H9 (cell line): ENCODE data around the gene ZNF680. TPM values are rescaled to one million over a fixed set of nuclear protein-coding genes. Genes with fewer than 3 reads are reported as not detected.

Experiments
- DNase-seq: peaks from one replicate; pipeline ENCODE4 v3.0.0-alpha.2; 2017
- H2AFZ ChIP-seq: one replicate; pipeline ENCODE4 v1.6.1; 2013; ENCODE audit warnings: mild to moderate bottlenecking, low read length, control low read depth, moderate library complexity
- H2AK5ac ChIP-seq: 2 replicates; pipeline ENCODE4 v1.6.1; 2013; ENCODE audit warnings: low read length, control low read depth, mixed read lengths; ENCODE audit not compliant: insufficient read length
- H2BK120ac ChIP-seq: one replicate; pipeline ENCODE4 v1.6.1; 2013; ENCODE audit warnings: low read depth, mild to moderate bottlenecking, low read length, control low read depth, inconsistent platforms; ENCODE audit not compliant: poor library complexity, severe bottlenecking
- H2BK12ac ChIP-seq: 2 replicates; pipeline ENCODE4 v1.6.1; 2013; ENCODE audit warnings: low read length, control low read depth, mixed read lengths, low read depth; ENCODE audit not compliant: insufficient read length
- H2BK15ac ChIP-seq: 2 replicates; pipeline ENCODE4 v1.6.1; 2013; ENCODE audit warnings: low read depth, low read length, control low read depth
- H2BK20ac ChIP-seq: one replicate; pipeline ENCODE4 v1.6.1; 2013; ENCODE audit warnings: low read depth, mild to moderate bottlenecking, low read length, control low read depth, inconsistent platforms; ENCODE audit not compliant: poor library complexity, severe bottlenecking
- H2BK5ac ChIP-seq: 2 replicates; pipeline ENCODE4 v1.6.1; 2013; ENCODE audit warnings: low read length, control low read depth, mixed read lengths; ENCODE audit not compliant: insufficient read length
- H3K14ac ChIP-seq: 2 replicates; pipeline ENCODE4 v1.6.1; 2013; ENCODE audit warnings: low read length, control low read depth; ENCODE audit not compliant: insufficient read depth
- H3K18ac ChIP-seq: 2 replicates; pipeline ENCODE4 v1.6.1; 2013; ENCODE audit warnings: low read depth, mild to moderate bottlenecking, mixed read lengths, low read length, control low read depth; ENCODE audit not compliant: insufficient read length
- H3K23ac ChIP-seq: 2 replicates; pipeline ENCODE4 v1.6.1; 2013; ENCODE audit warnings: low read length, control low read depth, mixed read lengths, low read depth; ENCODE audit not compliant: insufficient read length
- H3K23me2 ChIP-seq: 2 replicates; pipeline ENCODE4 v1.6.1; 2013; ENCODE audit warnings: low read depth, mild to moderate bottlenecking, mixed read lengths, low read length, control low read depth; ENCODE audit not compliant: insufficient read length, poor library complexity, severe bottlenecking
- H3K27ac ChIP-seq: 2 replicates; pipeline ENCODE4 v1.5.1; 2013; ENCODE audit warnings: low read length, control low read depth, mixed read lengths, low read depth; ENCODE audit not compliant: insufficient read length
- H3K27me3 ChIP-seq: 2 replicates; pipeline ENCODE4 v1.6.1; 2013; ENCODE audit warnings: low read length, control low read depth, inconsistent platforms; ENCODE audit not compliant: insufficient read depth
- H3K4ac ChIP-seq: 2 replicates; pipeline ENCODE4 v1.6.1; 2013; ENCODE audit warnings: low read depth, mild to moderate bottlenecking, control low read depth, inconsistent platforms, low read length, moderate library complexity
- H3K4me1 ChIP-seq: 2 replicates; pipeline ENCODE4 v1.6.1; 2013; ENCODE audit warnings: low read length, control low read depth, inconsistent platforms; ENCODE audit not compliant: insufficient read depth
- H3K4me2 ChIP-seq: 2 replicates; pipeline ENCODE4 v1.6.1; 2013; ENCODE audit warnings: low read length, control low read depth, mixed read lengths; ENCODE audit not compliant: insufficient read length, insufficient read depth
- H3K56ac ChIP-seq: 2 replicates; pipeline ENCODE4 v1.6.1; 2013; ENCODE audit warnings: low read depth, mild to moderate bottlenecking, mixed read lengths, low read length, control low read depth; ENCODE audit not compliant: insufficient read length
- H3K79me1 ChIP-seq: 2 replicates; pipeline ENCODE4 v1.6.1; 2013; ENCODE audit warnings: low read depth, mild to moderate bottlenecking, moderate library complexity, low read length, control low read depth, inconsistent platforms; ENCODE audit not compliant: insufficient read depth, poor library complexity, severe bottlenecking
- H3K79me2 ChIP-seq: 2 replicates; pipeline ENCODE4 v1.6.1; 2013; ENCODE audit warnings: low read length, control low read depth, inconsistent platforms; ENCODE audit not compliant: insufficient read depth
- H3K9ac ChIP-seq: 2 replicates; pipeline ENCODE4 v1.6.1; 2013; ENCODE audit warnings: low read length, control low read depth, mixed read lengths; ENCODE audit not compliant: insufficient read length; ENCODE audit errors: extremely low read depth
- H3K9me3 ChIP-seq: one replicate; pipeline ENCODE4 v1.6.1; 2013; ENCODE audit warnings: low read depth, low read length, inconsistent platforms; ENCODE audit not compliant: control insufficient read depth
- H3T11ph ChIP-seq: one replicate; pipeline ENCODE4 v1.6.1; 2013; ENCODE audit warnings: mild to moderate bottlenecking, low read length, control low read depth, inconsistent platforms
- H4K20me1 ChIP-seq: one replicate; pipeline ENCODE4 v1.6.1; 2013; ENCODE audit not compliant: control insufficient read depth, insufficient read length, insufficient read depth
- H4K5ac ChIP-seq: 2 replicates; pipeline ENCODE4 v1.6.1; 2013; ENCODE audit warnings: low read depth, mild to moderate bottlenecking, mixed read lengths, low read length, control low read depth; ENCODE audit not compliant: insufficient read length
- H4K8ac ChIP-seq: replicated peaks from 2 replicates; pipeline ENCODE4 v1.6.1; 2013; ENCODE audit warnings: low read length, control low read depth, mixed read lengths, low read depth; ENCODE audit not compliant: insufficient read length
- H4K91ac ChIP-seq: 2 replicates; pipeline ENCODE4 v1.6.1; 2013; ENCODE audit warnings: low read depth, mild to moderate bottlenecking, moderate library complexity, mixed read lengths, low read length, control low read depth; ENCODE audit not compliant: insufficient read length
- H3K27ac Mint-ChIP-seq, 3 experiments: 2 replicates in 2 of 3; 3 replicates in 1 of 3; pipeline ENCODE4 v1.8.0; 2020 to 2021; ENCODE audit warnings: mixed read lengths in 3 of 3, mild to moderate bottlenecking in 1 of 3, moderate library complexity in 1 of 3
- H3K27me3 Mint-ChIP-seq: 2 replicates; pipeline ENCODE4 v1.8.0; 2021; ENCODE audit warnings: low read depth, mild to moderate bottlenecking, moderate library complexity, mixed read lengths
- H3K36me3 Mint-ChIP-seq, 3 experiments: 2 replicates in 2 of 3; 3 replicates in 1 of 3; pipeline ENCODE4 v1.8.0; 2020 to 2021; ENCODE audit warnings: low read depth in 3 of 3, mixed read lengths in 3 of 3; ENCODE audit not compliant: insufficient read depth in 1 of 3
- H3K4me1 Mint-ChIP-seq, 2 experiments: 2 replicates each; pipeline ENCODE4 v1.8.0; 2020; ENCODE audit warnings: mixed read lengths in 2 of 2
- H3K4me3 Mint-ChIP-seq, 2 experiments: 2 replicates in 1 of 2; 3 replicates in 1 of 2; pipeline ENCODE4 v1.8.0; 2020 to 2021; ENCODE audit warnings: mild to moderate bottlenecking in 2 of 2, mixed read lengths in 2 of 2, moderate library complexity in 1 of 2
- H3K9me3 Mint-ChIP-seq, 2 experiments: 2 replicates in 1 of 2; 3 replicates in 1 of 2; pipeline ENCODE4 v1.8.0; 2020; ENCODE audit warnings: mild to moderate bottlenecking in 2 of 2, mixed read lengths in 2 of 2, moderate library complexity in 1 of 2
- WGBS: extraction: QIAGEN DNeasy Blood & Tissue Kit; methylation state at CpG from one replicate; pipeline ENCODE4 v1.1.7; 2013; ENCODE audit warnings: missing lambda C conversion rate, low lambda C conversion rate, mixed read lengths; ENCODE audit not compliant: insufficient read length; ENCODE audit errors: extremely low coverage; 5-methylcytosine and 5-hydroxymethylcytosine counted together
- total RNA-seq: library from RNA; stranded (reverse); gene quantifications from 2 replicates; pipeline ENCODE4 v1.2.1, GENCODE V29; 2021
- TF ChIP-seq, protein P1 (sequence below): fragments of 200-600 bp; sonication (generic); conservative IDR thresholded peaks from 3 replicates; pipeline ENCODE4 v1.8.0; 2021; ENCODE audit warnings: antibody characterized with exemption, mild to moderate bottlenecking

Gene ZNF680
- total RNA-seq, 1 experiment from 2014 or later = 21.3 TPM

DNA sequence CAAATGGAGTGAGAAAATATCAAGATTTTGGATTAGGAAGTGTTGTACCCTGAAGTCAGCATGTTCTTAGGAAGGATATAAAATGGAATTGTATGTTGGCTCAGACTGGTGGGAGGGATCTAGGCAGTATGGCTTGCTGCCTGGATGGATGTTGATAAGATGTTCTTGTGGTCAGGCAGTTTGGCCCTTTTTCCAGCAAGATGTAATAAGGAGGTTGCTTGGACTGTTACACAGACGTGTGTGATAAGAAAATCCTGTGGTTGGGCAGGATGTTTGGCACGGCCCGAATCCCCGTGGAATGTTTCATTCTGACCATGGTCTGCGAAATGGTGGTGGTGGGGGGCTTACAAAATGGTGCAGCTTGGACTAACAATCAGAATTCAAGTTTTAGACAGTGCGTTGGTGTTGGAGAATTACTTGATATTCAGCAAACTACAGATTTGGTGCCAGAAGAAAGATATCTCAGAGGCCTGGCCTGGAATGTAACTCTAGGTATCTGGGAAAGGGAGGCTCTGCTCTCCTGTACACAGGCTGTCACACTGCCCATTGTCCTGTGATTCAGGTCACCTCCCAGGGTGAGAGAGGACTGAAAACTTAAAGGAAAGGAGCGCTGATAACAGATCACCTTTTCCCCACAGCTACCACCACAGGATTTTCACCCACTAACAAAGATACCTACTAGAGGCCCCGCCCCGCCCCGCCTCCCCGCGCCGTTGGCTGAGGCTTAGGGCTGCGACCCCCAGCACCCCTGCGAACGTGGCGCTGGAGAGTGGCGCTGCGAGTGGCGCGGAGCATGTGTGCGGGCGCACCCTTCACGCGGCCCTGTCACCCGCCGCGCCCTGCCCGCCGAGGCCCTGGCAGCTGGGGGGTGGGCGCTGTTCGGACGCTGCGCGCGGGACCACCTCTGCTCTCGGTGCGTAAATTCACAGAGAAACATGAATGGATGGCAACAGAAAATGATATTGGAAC is 19.3 kb upstream of the ZNF680 start:
- H3K4me2 ChIP-seq = no peak overlapping the region
- Mint-ChIP-seq H3K9me3 (peaks cover 88 to 91% of the 10 kb centered on the region in 2 experiments), H3K4me1 (no peaks in the 10 kb centered on the region), H3K4me3 (no peak overlapping the region), H3K36me3 (peaks cover 8 to 43% (median 16%) of the 10 kb centered on the region in 3 experiments), H3K27me3 (peaks cover 2% of the 10 kb centered on the region), H3K27ac (no peak overlapping the region)
- no peak overlapping the region for H4K5ac ChIP-seq
- TF ChIP-seq, protein P1, sequence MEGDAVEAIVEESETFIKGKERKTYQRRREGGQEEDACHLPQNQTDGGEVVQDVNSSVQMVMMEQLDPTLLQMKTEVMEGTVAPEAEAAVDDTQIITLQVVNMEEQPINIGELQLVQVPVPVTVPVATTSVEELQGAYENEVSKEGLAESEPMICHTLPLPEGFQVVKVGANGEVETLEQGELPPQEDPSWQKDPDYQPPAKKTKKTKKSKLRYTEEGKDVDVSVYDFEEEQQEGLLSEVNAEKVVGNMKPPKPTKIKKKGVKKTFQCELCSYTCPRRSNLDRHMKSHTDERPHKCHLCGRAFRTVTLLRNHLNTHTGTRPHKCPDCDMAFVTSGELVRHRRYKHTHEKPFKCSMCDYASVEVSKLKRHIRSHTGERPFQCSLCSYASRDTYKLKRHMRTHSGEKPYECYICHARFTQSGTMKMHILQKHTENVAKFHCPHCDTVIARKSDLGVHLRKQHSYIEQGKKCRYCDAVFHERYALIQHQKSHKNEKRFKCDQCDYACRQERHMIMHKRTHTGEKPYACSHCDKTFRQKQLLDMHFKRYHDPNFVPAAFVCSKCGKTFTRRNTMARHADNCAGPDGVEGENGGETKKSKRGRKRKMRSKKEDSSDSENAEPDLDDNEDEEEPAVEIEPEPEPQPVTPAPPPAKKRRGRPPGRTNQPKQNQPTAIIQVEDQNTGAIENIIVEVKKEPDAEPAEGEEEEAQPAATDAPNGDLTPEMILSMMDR = no peak
- H3K79me2 ChIP-seq = no peaks in the 10 kb centered on the region
- H4K20me1 ChIP-seq = no peaks in the 10 kb centered on the region
- no peak overlapping the region for H2AK5ac ChIP-seq
- no peak overlapping the region for H4K8ac ChIP-seq
- H2BK120ac ChIP-seq = no peak overlapping the region
- H2AFZ ChIP-seq = no peak overlapping the region
- no peaks in the 10 kb centered on the region for H3K79me1 ChIP-seq
- no peaks in the 10 kb centered on the region for H3K4me1 ChIP-seq
- H3K9me3 ChIP-seq = peaks cover 49% of the 10 kb centered on the region
- H3K27me3 ChIP-seq = no peaks in the 10 kb centered on the region
- no peak overlapping the region for H3K14ac ChIP-seq
- no peak overlapping the region for H2BK15ac ChIP-seq
- no peak overlapping the region for H3T11ph ChIP-seq
- H3K23me2 ChIP-seq = no peaks in the 10 kb centered on the region
- no peak overlapping the region for H2BK12ac ChIP-seq
- H3K9ac ChIP-seq = no peak overlapping the region
- H2BK5ac ChIP-seq = no peak overlapping the region
- WGBS = no CpG with 5 or more reads among the region's 38 CpGs
- H3K56ac ChIP-seq = no peak overlapping the region
- H3K4ac ChIP-seq = no peak overlapping the region
- no peak overlapping the region for H4K91ac ChIP-seq
- no peak overlapping the region for H3K18ac ChIP-seq
- no peak overlapping the region for H3K23ac ChIP-seq
- no peak for DNase-seq
- no peak overlapping the region for H2BK20ac ChIP-seq
- no peak overlapping the region for H3K27ac ChIP-seq
